Panc1 (cell line): ENCODE measurements around the gene METAP1. TPM values are rescaled to one million over a fixed set of nuclear protein-coding genes. Genes with fewer than 3 reads are reported as not detected.
"Not testable (repeated sequence)": the region's sequence is repeated elsewhere in the genome, so short reads cannot be mapped to it uniquely, and the experiment has no call there.

Experiments used
- ATAC-seq: fragments of 200-7000 bp; cut with Tn5 transposase; 2 replicates; pipeline ENCODE4 v1.9.1; 2020; ENCODE audit warnings: mild to moderate bottlenecking, moderate library complexity
- BruUV-seq: library from RNA; stranded (reverse); fragments of 400-500 nt; replicated peaks from 2 replicates; lab custom pipeline; 2021; lab: Mats Ljungman, UMichigan
- CTCF ChIA-PET: fragments of 300-600 bp; sonication (Branson Sonifier 250); formaldehyde crosslinking; loops from one replicate; lab custom pipeline; 2022; ENCODE audit warnings: antibody characterized with exemption; lab: Charles Lee
- POLR2A ChIA-PET: fragments of 300-600 bp; sonication (Branson Sonifier 250); formaldehyde crosslinking; loops from one replicate; lab custom pipeline; 2022; ENCODE audit warnings: antibody characterized with exemption; lab: Charles Lee
- DNase-seq: peaks from one replicate; pipeline ENCODE4 v3.0.0-alpha.2; 2010; ENCODE audit warnings: low read depth, low spot score
- H3K27ac ChIP-seq: 2 replicates; pipeline ENCODE4 v1.5.1; 2011; ENCODE audit warnings: mild to moderate bottlenecking, low read length, inconsistent platforms
- H3K27me3 ChIP-seq: fragments of 200-500 bp; sonication (Bioruptor generic); 2 replicates; pipeline ENCODE4 v1.6.0; 2014; ENCODE audit warnings: low read length, inconsistent platforms; ENCODE audit not compliant: control insufficient read depth, insufficient read depth
- H3K36me3 ChIP-seq: fragments of 200-500 bp; sonication (Bioruptor generic); 2 replicates; pipeline ENCODE4 v1.5.1; 2014; ENCODE audit warnings: inconsistent platforms, mild to moderate bottlenecking, low read length, moderate library complexity; ENCODE audit not compliant: control insufficient read depth, insufficient read depth
- H3K4me1 ChIP-seq: 2 replicates; pipeline ENCODE4 v1.5.1; 2011; ENCODE audit warnings: inconsistent platforms, mild to moderate bottlenecking, low read length, moderate library complexity; ENCODE audit not compliant: control insufficient read depth, insufficient read depth
- H3K4me3 ChIP-seq, 2 experiments: 2 replicates each; pipeline ENCODE4 v1.5.1; 2011 to 2012; ENCODE audit warnings: low read depth in 2 of 2, low read length in 2 of 2, mild to moderate bottlenecking in 2 of 2, inconsistent platforms in 1 of 2, moderate library complexity in 1 of 2
- H3K9me3 ChIP-seq: fragments of 200-500 bp; sonication (Bioruptor generic); 2 replicates; pipeline ENCODE4 v1.5.1; 2014; ENCODE audit warnings: low read depth, mild to moderate bottlenecking, inconsistent platforms, low read length, moderate library complexity; ENCODE audit not compliant: control insufficient read depth, insufficient read depth
- POLR2AphosphoS5 ChIP-seq: IDR thresholded peaks from 2 replicates; pipeline ENCODE4 v1.6.1; 2012; ENCODE audit warnings: mild to moderate bottlenecking, low read depth, low read length, moderate library complexity
- SIN3A ChIP-seq: IDR thresholded peaks from 2 replicates; pipeline ENCODE4 v1.6.1; 2012; ENCODE audit warnings: low read depth, mild to moderate bottlenecking, low read length, moderate library complexity, borderline replicate concordance; ENCODE audit not compliant: insufficient read depth
- TCF7L2 ChIP-seq: IDR thresholded peaks from 2 replicates; pipeline ENCODE4 v1.6.1; 2011; ENCODE audit warnings: mild to moderate bottlenecking, low read depth, low read length, inconsistent platforms
- in situ Hi-C: cut with HindIII; loops from 2 replicates; pipeline ENCODE4 v1.10.0; 2016; ENCODE audit warnings: low sequenced_read_pairs, low pct_unique_long_range_greater_than_20kb
- intact Hi-C: fragments of 100-400 bp; cut with micrococcal nuclease; formaldehyde crosslinking; loops from one replicate; pipeline ENCODE4 v1.10.0; 2022; ENCODE audit not compliant: unreplicated experiment
- total RNA-seq: library from RNA; stranded (reverse); gene quantifications from one replicate; pipeline ENCODE4 v1.2.1, GENCODE V29; 2021; ENCODE audit not compliant: unreplicated experiment
- TF ChIP-seq, protein P1 (sequence below), 2 experiments: IDR thresholded peaks; 2 replicates each; pipeline ENCODE4 v1.6.1; 2011 to 2012; ENCODE audit warnings: low read depth in 2 of 2, control low read depth in 1 of 2, low read length in 1 of 2, mild to moderate bottlenecking in 1 of 2, moderate library complexity in 1 of 2; ENCODE audit not compliant: insufficient read depth in 1 of 2
- TF ChIP-seq, protein P2 (sequence below): fragments of 450-650 bp; IDR thresholded peaks from 2 replicates; pipeline ENCODE4 v1.5.1; 2017; ENCODE audit warnings: mild to moderate bottlenecking

Gene METAP1
- total RNA-seq, 1 experiment from 2014 or later, result 51.9 TPM

DNA sequence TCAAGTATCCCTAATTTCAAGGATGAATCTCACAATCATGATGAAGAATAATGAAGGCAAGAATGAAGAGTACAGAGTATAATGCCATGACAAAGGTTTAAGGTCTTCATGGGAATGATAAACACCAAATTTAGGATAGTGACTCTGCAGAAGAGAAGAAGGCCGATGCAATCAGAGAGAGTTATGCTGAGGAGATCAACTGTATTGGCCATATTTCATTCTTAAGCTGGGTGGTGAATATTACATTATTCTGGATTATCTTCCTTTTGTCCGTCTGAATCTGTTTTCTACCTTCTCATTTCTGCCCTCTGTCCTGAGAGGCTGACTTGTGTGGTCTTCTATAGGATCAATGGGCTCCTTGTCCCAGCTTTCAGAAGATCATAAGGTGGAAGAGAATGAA, 7.8 kb upstream of the METAP1 start:
- ATAC-seq, result no peak
- Histone ChIP-seq H3K36me3 (no peaks in the 10 kb centered on the region), H3K4me3 (no peak overlapping the region), H3K9me3 (no peaks in the 10 kb centered on the region), H3K4me1 (no peaks in the 10 kb centered on the region), H3K27ac (no peak overlapping the region), H3K27me3 (no peaks in the 10 kb centered on the region)
- no peak for TF ChIP-seq SIN3A
- TF ChIP-seq TCF7L2, result no peak
- no peak for TF ChIP-seq POLR2AphosphoS5
- TF ChIP-seq, protein P1, sequence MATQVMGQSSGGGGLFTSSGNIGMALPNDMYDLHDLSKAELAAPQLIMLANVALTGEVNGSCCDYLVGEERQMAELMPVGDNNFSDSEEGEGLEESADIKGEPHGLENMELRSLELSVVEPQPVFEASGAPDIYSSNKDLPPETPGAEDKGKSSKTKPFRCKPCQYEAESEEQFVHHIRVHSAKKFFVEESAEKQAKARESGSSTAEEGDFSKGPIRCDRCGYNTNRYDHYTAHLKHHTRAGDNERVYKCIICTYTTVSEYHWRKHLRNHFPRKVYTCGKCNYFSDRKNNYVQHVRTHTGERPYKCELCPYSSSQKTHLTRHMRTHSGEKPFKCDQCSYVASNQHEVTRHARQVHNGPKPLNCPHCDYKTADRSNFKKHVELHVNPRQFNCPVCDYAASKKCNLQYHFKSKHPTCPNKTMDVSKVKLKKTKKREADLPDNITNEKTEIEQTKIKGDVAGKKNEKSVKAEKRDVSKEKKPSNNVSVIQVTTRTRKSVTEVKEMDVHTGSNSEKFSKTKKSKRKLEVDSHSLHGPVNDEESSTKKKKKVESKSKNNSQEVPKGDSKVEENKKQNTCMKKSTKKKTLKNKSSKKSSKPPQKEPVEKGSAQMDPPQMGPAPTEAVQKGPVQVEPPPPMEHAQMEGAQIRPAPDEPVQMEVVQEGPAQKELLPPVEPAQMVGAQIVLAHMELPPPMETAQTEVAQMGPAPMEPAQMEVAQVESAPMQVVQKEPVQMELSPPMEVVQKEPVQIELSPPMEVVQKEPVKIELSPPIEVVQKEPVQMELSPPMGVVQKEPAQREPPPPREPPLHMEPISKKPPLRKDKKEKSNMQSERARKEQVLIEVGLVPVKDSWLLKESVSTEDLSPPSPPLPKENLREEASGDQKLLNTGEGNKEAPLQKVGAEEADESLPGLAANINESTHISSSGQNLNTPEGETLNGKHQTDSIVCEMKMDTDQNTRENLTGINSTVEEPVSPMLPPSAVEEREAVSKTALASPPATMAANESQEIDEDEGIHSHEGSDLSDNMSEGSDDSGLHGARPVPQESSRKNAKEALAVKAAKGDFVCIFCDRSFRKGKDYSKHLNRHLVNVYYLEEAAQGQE (IDR thresholded peaks at IDR 0.05; ENCODE audit: insufficient read depth in 1 of 2, low read depth in 2 of 2, low read length in 1 of 2), result no peak
- TF ChIP-seq, protein P2, sequence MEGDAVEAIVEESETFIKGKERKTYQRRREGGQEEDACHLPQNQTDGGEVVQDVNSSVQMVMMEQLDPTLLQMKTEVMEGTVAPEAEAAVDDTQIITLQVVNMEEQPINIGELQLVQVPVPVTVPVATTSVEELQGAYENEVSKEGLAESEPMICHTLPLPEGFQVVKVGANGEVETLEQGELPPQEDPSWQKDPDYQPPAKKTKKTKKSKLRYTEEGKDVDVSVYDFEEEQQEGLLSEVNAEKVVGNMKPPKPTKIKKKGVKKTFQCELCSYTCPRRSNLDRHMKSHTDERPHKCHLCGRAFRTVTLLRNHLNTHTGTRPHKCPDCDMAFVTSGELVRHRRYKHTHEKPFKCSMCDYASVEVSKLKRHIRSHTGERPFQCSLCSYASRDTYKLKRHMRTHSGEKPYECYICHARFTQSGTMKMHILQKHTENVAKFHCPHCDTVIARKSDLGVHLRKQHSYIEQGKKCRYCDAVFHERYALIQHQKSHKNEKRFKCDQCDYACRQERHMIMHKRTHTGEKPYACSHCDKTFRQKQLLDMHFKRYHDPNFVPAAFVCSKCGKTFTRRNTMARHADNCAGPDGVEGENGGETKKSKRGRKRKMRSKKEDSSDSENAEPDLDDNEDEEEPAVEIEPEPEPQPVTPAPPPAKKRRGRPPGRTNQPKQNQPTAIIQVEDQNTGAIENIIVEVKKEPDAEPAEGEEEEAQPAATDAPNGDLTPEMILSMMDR, result no peak
- CTCF ChIA-PET, result no interaction called here
- BruUV-seq, result no TSS peak
- in situ Hi-C loops, result no loop called here
- DNase-seq, result no peak
- POLR2A ChIA-PET, result no interaction called here
- intact Hi-C loops, result no loop called here

DNA sequence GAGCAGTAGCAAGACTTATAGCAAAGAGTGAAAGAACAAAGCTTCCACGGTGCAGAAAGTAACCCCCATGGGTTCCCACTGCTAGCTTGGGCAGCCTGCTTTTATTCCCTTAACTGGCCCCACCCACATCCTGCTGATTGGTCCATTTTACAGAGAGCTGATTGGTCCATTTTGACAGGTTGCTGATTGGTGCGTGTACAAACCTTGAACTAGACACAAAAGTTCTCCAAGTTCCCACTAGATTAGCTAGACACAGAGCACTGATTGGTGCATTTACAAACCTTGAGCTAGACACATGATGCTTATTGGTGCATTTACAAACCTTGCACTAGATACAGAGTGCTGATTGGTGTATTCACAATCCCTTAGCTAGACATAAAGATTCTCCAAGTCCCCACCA, 2.7 kb upstream of the METAP1 start:
- in situ Hi-C loops, intact Hi-C loops, ATAC-seq, H3K4me3 ChIP-seq, H3K27me3 ChIP-seq, H3K9me3 ChIP-seq, CTCF ChIA-PET, DNase-seq, H3K36me3 ChIP-seq, POLR2A ChIA-PET, H3K27ac ChIP-seq, BruUV-seq: not testable (repeated sequence)
- peaks cover 10% of the 10 kb centered on the region for H3K4me1 ChIP-seq

DNA sequence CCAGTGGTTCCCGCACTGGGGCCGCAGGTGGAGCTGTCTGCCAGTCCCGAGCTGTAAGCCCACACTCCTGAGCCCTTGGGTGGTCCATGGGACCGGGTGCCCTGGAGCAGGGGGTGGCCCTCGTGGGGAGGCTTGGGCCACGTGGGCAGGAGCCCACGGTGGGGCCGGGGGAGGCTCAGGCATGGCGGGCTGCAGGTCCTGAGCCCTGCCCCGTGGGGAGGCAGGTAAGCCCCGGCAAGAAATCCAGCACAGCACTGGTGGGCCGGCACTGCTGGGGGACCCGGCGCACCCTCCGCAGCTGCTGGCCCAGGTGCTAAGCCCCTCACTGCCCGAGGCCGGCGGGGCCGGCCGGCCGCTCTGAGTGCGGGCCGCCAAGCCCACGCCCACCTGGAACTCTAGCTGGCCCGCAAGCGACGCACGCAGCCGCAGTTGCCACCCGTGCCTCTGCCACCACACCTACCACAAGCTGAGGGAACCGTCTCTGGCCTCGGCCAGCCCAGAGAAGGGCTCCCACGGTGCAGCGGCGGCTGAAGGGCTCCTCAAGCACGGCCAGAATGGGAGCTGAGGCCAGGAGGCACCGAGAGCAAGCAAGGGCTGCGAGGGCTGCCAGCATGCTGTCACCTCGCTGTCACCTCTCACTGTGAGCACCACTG, 2.0 kb upstream of the METAP1 start:
- Histone ChIP-seq H3K4me3 (no peak overlapping the region), H3K4me1 (peaks cover 12% of the 10 kb centered on the region), H3K27me3 (no peaks in the 10 kb centered on the region), H3K27ac (no peak overlapping the region), H3K36me3 (peaks cover 2% of the 10 kb centered on the region; the same call in 1 of the 2 replicates), H3K9me3 (no peaks in the 10 kb centered on the region)
- in situ Hi-C loops (no loop called here), intact Hi-C loops (no loop called here)
- no TSS peak for BruUV-seq
- TF ChIP-seq POLR2AphosphoS5, result no peak
- TF ChIP-seq, protein P2, result no peak
- TF ChIP-seq TCF7L2, result no peak
- no peak for TF ChIP-seq SIN3A
- TF ChIP-seq, protein P1 (IDR thresholded peaks at IDR 0.05; ENCODE audit: insufficient read depth in 1 of 2, low read depth in 2 of 2, low read length in 1 of 2), result no peak
- ChIA-PET CTCF (no interaction called here), POLR2A (no interaction called here)
- DNase-seq (no peak), ATAC-seq (no peak)
